SH-SY5Y (cell line): ENCODE data around the gene GK2.

Source experiments
- GATA2 ChIP-seq: IDR thresholded peaks from 2 replicates; pipeline ENCODE4 v1.6.1; 2011; ENCODE audit warnings: mild to moderate bottlenecking, low read depth, low read length
- GATA3 ChIP-seq: IDR thresholded peaks from 2 replicates; pipeline ENCODE4 v1.6.1; 2011; ENCODE audit warnings: low read depth, mild to moderate bottlenecking, low read length, moderate library complexity

Gene GK2

GRCh38 chr4:79408063-79408462 is at the start of gene GK2:
Gene GK2, minus strand, starts transcription at chr4:79408228. Its CDS starts 28 bp downstream, at chr4:79408200.
- TF ChIP-seq GATA2, result no peak
- no peak for TF ChIP-seq GATA3

GRCh38 chr4:79455216-79455615 is 47.2 kb upstream of the GK2 start:
- TF ChIP-seq GATA2 (no peak), GATA3 (no peak)

- TF ChIP-seq GATA2 (no peak), GATA3 (no peak)
Observed at GRCh38 chr4:79454656-79455055, 46.6 kb upstream of the GK2 start.

- TF ChIP-seq GATA2, result no peak
- TF ChIP-seq GATA3, result no peak
Observed at GRCh38 chr4:79450053-79450452, 42.0 kb upstream of the GK2 start.

- TF ChIP-seq GATA2, result no peak
- no peak for TF ChIP-seq GATA3
Observed at GRCh38 chr4:79446145-79446544, 38.1 kb upstream of the GK2 start.

GRCh38 chr4:79445371-79445781 is 37.3 kb upstream of the GK2 start:
- TF ChIP-seq GATA3 (no peak), GATA2 (no peak)

- TF ChIP-seq GATA2, result no peak
- TF ChIP-seq GATA3, result no peak
Observed at GRCh38 chr4:79442422-79442821, 34.4 kb upstream of the GK2 start.

- TF ChIP-seq GATA2 (no peak), GATA3 (no peak)
Observed at GRCh38 chr4:79439489-79439888, 31.5 kb upstream of the GK2 start.

GRCh38 chr4:79431839-79432238 is 23.8 kb upstream of the GK2 start:
- TF ChIP-seq GATA3 (no peak), GATA2 (no peak)

- TF ChIP-seq GATA3, result no peak
- no peak for TF ChIP-seq GATA2
Observed at GRCh38 chr4:79429113-79429903, 21.3 kb upstream of the GK2 start.

- TF ChIP-seq GATA2 (no peak), GATA3 (no peak)
Observed at GRCh38 chr4:79426989-79427388, 19.0 kb upstream of the GK2 start.

- no peak for TF ChIP-seq GATA2
- no peak for TF ChIP-seq GATA3
Observed at GRCh38 chr4:79425586-79425985, 17.6 kb upstream of the GK2 start.

GRCh38 chr4:79421483-79421882 is 13.5 kb upstream of the GK2 start:
- no peak for TF ChIP-seq GATA2
- no peak for TF ChIP-seq GATA3

- no peak for TF ChIP-seq GATA2
- TF ChIP-seq GATA3, result no peak
Observed at GRCh38 chr4:79413886-79414285, 5.9 kb upstream of the GK2 start.

GRCh38 chr4:79413032-79413885 is 5.2 kb upstream of the GK2 start:
- TF ChIP-seq GATA2, result 0 out of 2 replicates have a peak, but pooled peaks have one; percentile 9
- no peak for TF ChIP-seq GATA3
